Colonic mucosa (tissue), 4 donors: ENCODE measurements around the gene IL17RA. TPM values are rescaled to one million over a fixed set of nuclear protein-coding genes. Genes with fewer than 3 reads are reported as not detected.

Source experiments
- DNase-seq: peaks from one replicate; pipeline ENCODE4 v3.0.0-alpha.2; 2020
- H3K27ac ChIP-seq: fragments of 200-600 bp; one replicate; pipeline ENCODE4 v1.8.0; 2021
- H3K27me3 ChIP-seq: fragments of 200-600 bp; one replicate; pipeline ENCODE4 v1.8.0; 2021
- H3K36me3 ChIP-seq: fragments of 200-600 bp; one replicate; pipeline ENCODE4 v1.8.0; 2021
- H3K4me1 ChIP-seq: fragments of 200-600 bp; one replicate; pipeline ENCODE4 v1.8.0; 2021; ENCODE audit warnings: mild to moderate bottlenecking
- H3K4me3 ChIP-seq: fragments of 200-600 bp; one replicate; pipeline ENCODE4 v1.8.0; 2021
- H3K9ac ChIP-seq, 2 donors: one replicate each; pipeline ENCODE4 v1.7.0; 2013; ENCODE audit warnings: control low read depth in 2 of 2, low read depth in 2 of 2, low read length in 2 of 2
- H3K9me3 ChIP-seq: fragments of 200-600 bp; one replicate; pipeline ENCODE4 v1.8.0; 2021
- CTCF ChIP-seq: fragments of 200-600 bp; IDR thresholded peaks from one replicate; pipeline ENCODE4 v1.8.0; 2022; ENCODE audit warnings: antibody characterized with exemption, mild to moderate bottlenecking
- intact Hi-C: fragments of 100-400 bp; cut with DNase I; formaldehyde crosslinking; loops from one replicate; pipeline ENCODE4 v1.14.1; 2022
- total RNA-seq, 2 donors: library from RNA; stranded (reverse); fragmentation: NEBNext Ultra II Directional in 1 of 2; extraction: Animal tissue kit (Norgen Biotek cat#: 25700) in 1 of 2; gene quantifications; one replicate each; pipeline ENCODE4 v1.2.1, GENCODE V29; 2021
- donor health status: healthy.
- donor health status: DM: no; HTN: no; CAD: no.
- donor health status: DM: no; HTN: no; CAD: no.

The IL17RA gene
- total RNA-seq, 2 donors from 2014 or later = 17.2 to 20.2 TPM

- H3K9ac ChIP-seq = no peak overlapping the region
- DNase-seq = no peak
- no peak for TF ChIP-seq CTCF
Observed at GRCh38 chr22:17115236-17115635, 30.4 kb downstream of the IL17RA start.

GRCh38 chr22:17115945-17116565, 31.3 kb downstream of the IL17RA start:
- H3K4me1 ChIP-seq = no peaks in the 10 kb centered on the region
- intact Hi-C loops = no loop called here
- DNase-seq = no peak
- no peak overlapping the region for H3K4me3 ChIP-seq
- no peaks in the 10 kb centered on the region for H3K36me3 ChIP-seq
- no peak overlapping the region for H3K27ac ChIP-seq
- no peak for TF ChIP-seq CTCF
- no peak overlapping the region for H3K9ac ChIP-seq
- no peaks in the 10 kb centered on the region for H3K9me3 ChIP-seq
- H3K27me3 ChIP-seq = peaks cover 10% of the 10 kb centered on the region

More at GRCh38 chr22:17115236-17115635, 30.4 kb downstream of the IL17RA start:
- intact Hi-C loops = no loop called here
- Histone ChIP-seq H3K27me3 (peaks cover 7% of the 10 kb centered on the region), H3K27ac (no peak overlapping the region), H3K4me1 (no peaks in the 10 kb centered on the region), H3K9me3 (no peaks in the 10 kb centered on the region), H3K4me3 (no peak overlapping the region), H3K36me3 (no peaks in the 10 kb centered on the region)

- Histone ChIP-seq H3K9ac (no peak overlapping the region), H3K27ac (no peak overlapping the region), H3K4me1 (no peaks in the 10 kb centered on the region), H3K9me3 (no peaks in the 10 kb centered on the region), H3K4me3 (no peak overlapping the region), H3K27me3 (peaks cover 17% of the 10 kb centered on the region), H3K36me3 (no peaks in the 10 kb centered on the region)
- intact Hi-C loops = no loop called here
- no peak for DNase-seq
- no peak for TF ChIP-seq CTCF
Observed at GRCh38 chr22:17116572-17117330, 32.0 kb downstream of the IL17RA start.

- no peaks in the 10 kb centered on the region for H3K4me1 ChIP-seq
- H3K27me3 ChIP-seq = peaks cover 24% of the 10 kb centered on the region
- H3K4me3 ChIP-seq = no peak overlapping the region
- H3K27ac ChIP-seq = no peak overlapping the region
- no peak overlapping the region for H3K9ac ChIP-seq
- intact Hi-C loops = no loop called here
- no peak for DNase-seq
- no peak for TF ChIP-seq CTCF
- no peaks in the 10 kb centered on the region for H3K9me3 ChIP-seq
- H3K36me3 ChIP-seq = no peaks in the 10 kb centered on the region
Observed at GRCh38 chr22:17117400-17117799, 32.6 kb downstream of the IL17RA start.

GRCh38 chr22:17117890-17118289, 33.1 kb downstream of the IL17RA start:
- intact Hi-C loops = no loop called here

More at GRCh38 chr22:17117890-17118289, 33.1 kb downstream of the IL17RA start:
- DNase-seq = no peak
- Histone ChIP-seq H3K9ac (no peak overlapping the region), H3K27me3 (peaks cover 27% of the 10 kb centered on the region), H3K4me3 (no peak overlapping the region), H3K36me3 (no peaks in the 10 kb centered on the region), H3K27ac (no peak overlapping the region), H3K4me1 (no peaks in the 10 kb centered on the region), H3K9me3 (no peaks in the 10 kb centered on the region)
- no peak for TF ChIP-seq CTCF
